ENCODE measurements around the gene DAND5. TPM values are rescaled to one million over a fixed set of nuclear protein-coding genes. Genes with fewer than 3 reads are reported as not detected.

The DAND5 gene
- total and polyA plus RNA-seq, 10 of the 15 experiments (the other 5 are each of a cell fraction or from before 2014, with no cell fraction given): 0.06 to 0.15 (median 0.12) TPM; not detected in 5

DNA sequence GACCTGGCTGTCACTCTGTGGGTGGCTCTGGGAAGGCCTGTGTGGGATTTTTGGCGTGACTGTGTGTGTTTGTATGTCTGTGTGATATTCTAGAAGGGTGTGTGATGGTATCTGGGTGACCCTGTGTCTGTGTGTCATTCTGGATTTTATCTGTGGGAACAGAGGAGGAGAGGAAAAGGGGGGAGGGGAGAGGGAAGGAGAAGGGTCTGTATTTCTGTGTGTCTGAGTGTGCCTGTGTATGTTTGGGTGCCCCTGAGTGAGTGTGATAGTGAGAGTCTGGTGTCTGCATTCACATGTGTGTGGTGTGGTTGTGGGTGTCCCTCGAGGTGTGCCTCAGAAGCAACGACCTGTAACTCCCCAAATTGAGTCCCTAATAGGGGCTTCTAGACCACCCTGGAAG is 17.8 kb downstream of the DAND5 start:
- Histone ChIP-seq H3K79me2 (ENCODE audit: control insufficient read depth, insufficient read depth, low read length) (no peaks in the 10 kb centered on the region), H3K27me3 (replicated peaks in 1 of 2; ENCODE audit: control insufficient read depth in 2 of 2, insufficient read depth in 2 of 2, low read length in 1 of 2) (peaks cover 0 to 3% of the 10 kb centered on the region in 2 experiments; a peak in 1 of 4 replicates), H3K4me3 (no peak overlapping the region), H3K36me3 (ENCODE audit: control insufficient read depth in 2 of 2, insufficient read depth in 2 of 2, low read length in 1 of 2) (no peaks in the 10 kb centered on the region), H2AFZ (ENCODE audit: control insufficient read depth, low read depth, low read length) (no peak overlapping the region), H3K9me3 (replicated peaks; ENCODE audit: control insufficient read depth, insufficient read depth, low read length) (no peaks in the 10 kb centered on the region), H3K4me1 (ENCODE audit: control insufficient read depth, insufficient read depth, low read length) (no peaks in the 10 kb centered on the region; the same call in 1 of the 2 replicates), H4K20me1 (ENCODE audit: control insufficient read depth, insufficient read depth) (no peaks in the 10 kb centered on the region), H3K27ac (ENCODE audit: control insufficient read depth, insufficient read depth) (no peak overlapping the region), H3K4me2 (ENCODE audit: control insufficient read depth, insufficient read depth) (no peak overlapping the region), H3K9ac (ENCODE audit: control insufficient read depth, insufficient read depth, low read length) (no peak overlapping the region)
- FAIRE-seq (no peak), DNase-seq (ENCODE audit: low read depth, low spot score) (no peak), ATAC-seq (no peak)
- CTCF ChIA-PET: no interaction called here
- no TSS peak for BruUV-seq (replicated peaks)
- RAD21 ChIA-PET (ENCODE audit: unreplicated experiment): no interaction called here
- SMC1A ChIA-PET (ENCODE audit: uncharacterized antibody, unreplicated experiment): no interaction called here
- 13% methylated on average over 3 of the region's 3 CpGs for WGBS (ENCODE audit: insufficient coverage, insufficient replicate concordance, low lambda C conversion rate, missing lambda C conversion rate)
- POLR2A ChIA-PET: no interaction called here
- intact Hi-C loops (cut with micrococcal nuclease; ENCODE audit: unreplicated experiment): no loop called here
- in situ Hi-C loops (cut with MboI): no loop called here
- no peak for TF ChIP-seq ZZZ3 (IDR thresholded peaks at IDR 0.05; ENCODE audit: control insufficient read depth, insufficient read length, low read depth)
- TF ChIP-seq, protein P1, sequence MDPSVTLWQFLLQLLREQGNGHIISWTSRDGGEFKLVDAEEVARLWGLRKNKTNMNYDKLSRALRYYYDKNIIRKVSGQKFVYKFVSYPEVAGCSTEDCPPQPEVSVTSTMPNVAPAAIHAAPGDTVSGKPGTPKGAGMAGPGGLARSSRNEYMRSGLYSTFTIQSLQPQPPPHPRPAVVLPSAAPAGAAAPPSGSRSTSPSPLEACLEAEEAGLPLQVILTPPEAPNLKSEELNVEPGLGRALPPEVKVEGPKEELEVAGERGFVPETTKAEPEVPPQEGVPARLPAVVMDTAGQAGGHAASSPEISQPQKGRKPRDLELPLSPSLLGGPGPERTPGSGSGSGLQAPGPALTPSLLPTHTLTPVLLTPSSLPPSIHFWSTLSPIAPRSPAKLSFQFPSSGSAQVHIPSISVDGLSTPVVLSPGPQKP (IDR thresholded peaks at IDR 0.05; ENCODE audit: low read depth, low read length): no peak
- TF ChIP-seq SREBF1 (IDR thresholded peaks at IDR 0.05; ENCODE audit: low read length): no peak
- no peak for TF ChIP-seq ZNF384 (IDR thresholded peaks at IDR 0.05; ENCODE audit: borderline replicate concordance, low read depth, low read length)
- no peak for TF ChIP-seq MEF2A (IDR thresholded peaks at IDR 0.05; ENCODE audit: insufficient read depth, low read depth, low read length)
- no peak for TF ChIP-seq POLR2A (IDR thresholded peaks at IDR 0.05; ENCODE audit: low read depth, low read length)

DNA sequence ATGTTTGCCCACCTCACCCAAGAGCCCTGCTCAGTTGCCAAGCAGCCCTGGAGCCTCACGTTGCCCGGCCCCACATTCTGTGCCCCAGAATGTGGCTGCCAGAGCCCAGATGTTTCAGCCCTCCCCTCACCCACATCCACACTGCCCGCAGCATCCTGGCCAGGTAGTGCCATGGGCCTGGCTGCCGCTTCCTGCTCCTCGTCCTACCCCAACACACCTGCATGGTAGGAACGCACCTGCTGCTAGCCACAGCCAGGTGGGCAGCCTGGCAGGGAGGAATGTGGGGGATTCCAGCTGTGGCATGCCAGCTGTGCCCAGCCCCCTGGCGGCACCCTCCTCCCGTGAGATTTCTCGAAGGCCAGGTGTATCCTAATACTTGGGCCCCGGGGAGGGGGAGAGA is 18.4 kb downstream of the DAND5 start:
- Histone ChIP-seq H3K9me3 (replicated peaks; ENCODE audit: control insufficient read depth, insufficient read depth, low read length) (no peaks in the 10 kb centered on the region), H2AFZ (ENCODE audit: control insufficient read depth, low read depth, low read length) (no peak overlapping the region), H3K4me1 (ENCODE audit: control insufficient read depth, insufficient read depth, low read length) (no peaks in the 10 kb centered on the region; the same call in 1 of the 2 replicates), H3K36me3 (ENCODE audit: control insufficient read depth in 2 of 2, insufficient read depth in 2 of 2, low read length in 1 of 2) (no peaks in the 10 kb centered on the region), H3K27me3 (replicated peaks in 1 of 2; ENCODE audit: control insufficient read depth in 2 of 2, insufficient read depth in 2 of 2, low read length in 1 of 2) (no peaks in the 10 kb centered on the region; a peak in 1 of 4 replicates), H3K9ac (ENCODE audit: control insufficient read depth, insufficient read depth, low read length) (no peak overlapping the region), H4K20me1 (ENCODE audit: control insufficient read depth, insufficient read depth) (no peaks in the 10 kb centered on the region), H3K4me3 (no peak overlapping the region), H3K4me2 (ENCODE audit: control insufficient read depth, insufficient read depth) (no peak overlapping the region), H3K79me2 (ENCODE audit: control insufficient read depth, insufficient read depth, low read length) (no peaks in the 10 kb centered on the region), H3K27ac (ENCODE audit: control insufficient read depth, insufficient read depth) (no peak overlapping the region)
- in situ Hi-C loops (cut with MboI) (no loop called here), intact Hi-C loops (cut with micrococcal nuclease; ENCODE audit: unreplicated experiment) (no loop called here)
- ChIA-PET RAD21 (ENCODE audit: unreplicated experiment) (no interaction called here), POLR2A (no interaction called here), CTCF (no interaction called here), SMC1A (ENCODE audit: uncharacterized antibody, unreplicated experiment) (no interaction called here)
- WGBS (ENCODE audit: insufficient coverage, insufficient replicate concordance, low lambda C conversion rate, missing lambda C conversion rate): 2% methylated on average over 7 of the region's 10 CpGs
- no peak for DNase-seq (ENCODE audit: low read depth, low spot score)
- FAIRE-seq: no peak
- no peak for ATAC-seq
- no TSS peak for BruUV-seq (replicated peaks)
- TF ChIP-seq SMC3 (IDR thresholded peaks at IDR 0.05; ENCODE audit: borderline replicate concordance, low read length) (no peak), ETV6 (conservative IDR thresholded peaks at IDR 0.05 in 1 of 2, IDR thresholded peaks at IDR 0.05 in 1 of 2; ENCODE audit: borderline replicate concordance in 1 of 2, low read depth in 1 of 2) (no peak), RELA (IDR thresholded peaks at IDR 0.05; ENCODE audit: borderline replicate concordance, partially characterized antibody) (no peak), NRF1 (conservative IDR thresholded peaks at IDR 0.05; ENCODE audit: low read depth, low read length) (no peak), EZH2 (IDR thresholded peaks at IDR 0.05; ENCODE audit: borderline replicate concordance, control insufficient read depth, low read depth, low read length) (no peak), NFYB (IDR thresholded peaks at IDR 0.05; ENCODE audit: insufficient read depth, low read depth, low read length) (no peak), IRF4 (IDR thresholded peaks at IDR 0.05; ENCODE audit: low read depth, low read length) (no peak), PAX5 (IDR thresholded peaks at IDR 0.05; ENCODE audit: borderline replicate concordance, low read depth, low read length) (no peak), HDGF (IDR thresholded peaks at IDR 0.05) (no peak)
- TF ChIP-seq, protein P2, sequence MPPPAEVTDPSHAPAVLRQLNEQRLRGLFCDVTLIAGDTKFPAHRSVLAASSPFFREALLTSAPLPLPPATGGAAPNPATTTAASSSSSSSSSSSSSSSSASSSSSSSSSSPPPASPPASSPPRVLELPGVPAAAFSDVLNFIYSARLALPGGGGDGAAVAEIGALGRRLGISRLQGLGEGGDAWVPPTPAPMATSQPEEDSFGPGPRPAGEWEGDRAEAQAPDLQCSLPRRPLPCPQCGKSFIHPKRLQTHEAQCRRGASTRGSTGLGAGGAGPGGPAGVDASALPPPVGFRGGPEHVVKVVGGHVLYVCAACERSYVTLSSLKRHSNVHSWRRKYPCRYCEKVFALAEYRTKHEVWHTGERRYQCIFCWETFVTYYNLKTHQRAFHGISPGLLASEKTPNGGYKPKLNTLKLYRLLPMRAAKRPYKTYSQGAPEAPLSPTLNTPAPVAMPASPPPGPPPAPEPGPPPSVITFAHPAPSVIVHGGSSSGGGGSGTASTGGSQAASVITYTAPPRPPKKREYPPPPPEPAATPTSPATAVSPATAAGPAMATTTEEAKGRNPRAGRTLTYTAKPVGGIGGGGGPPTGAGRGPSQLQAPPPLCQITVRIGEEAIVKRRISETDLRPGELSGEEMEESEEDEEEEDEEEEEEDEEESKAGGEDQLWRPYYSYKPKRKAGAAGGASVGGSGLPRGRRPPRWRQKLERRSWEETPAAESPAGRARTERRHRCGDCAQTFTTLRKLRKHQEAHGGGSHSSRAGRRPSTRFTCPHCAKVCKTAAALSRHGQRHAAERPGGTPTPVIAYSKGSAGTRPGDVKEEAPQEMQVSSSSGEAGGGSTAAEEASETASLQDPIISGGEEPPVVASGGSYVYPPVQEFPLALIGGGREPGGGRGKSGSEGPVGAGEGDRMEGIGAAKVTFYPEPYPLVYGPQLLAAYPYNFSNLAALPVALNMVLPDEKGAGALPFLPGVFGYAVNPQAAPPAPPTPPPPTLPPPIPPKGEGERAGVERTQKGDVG (CRISPR knock-in tag; IDR thresholded peaks at IDR 0.05): no peak

Measured in GM12878 (cell line).